GM18870 (cell line): ENCODE measurements around the gene GOLGB1.
"Not testable (repeated sequence)": the region's sequence is repeated elsewhere in the genome, so short reads cannot be mapped to it uniquely, and the experiment has no call there.

Source experiments
- ATAC-seq: cut with Tn5 transposase; IDR thresholded peaks from one replicate; pipeline ENCODE4 v1.9.1; 2021; ENCODE audit warnings: moderate library complexity; ENCODE audit not compliant: unreplicated experiment

Gene GOLGB1

GRCh38 chr3:121696186-121696585 is 53.4 kb downstream of the GOLGB1 start:
- no peak for ATAC-seq

DNA sequence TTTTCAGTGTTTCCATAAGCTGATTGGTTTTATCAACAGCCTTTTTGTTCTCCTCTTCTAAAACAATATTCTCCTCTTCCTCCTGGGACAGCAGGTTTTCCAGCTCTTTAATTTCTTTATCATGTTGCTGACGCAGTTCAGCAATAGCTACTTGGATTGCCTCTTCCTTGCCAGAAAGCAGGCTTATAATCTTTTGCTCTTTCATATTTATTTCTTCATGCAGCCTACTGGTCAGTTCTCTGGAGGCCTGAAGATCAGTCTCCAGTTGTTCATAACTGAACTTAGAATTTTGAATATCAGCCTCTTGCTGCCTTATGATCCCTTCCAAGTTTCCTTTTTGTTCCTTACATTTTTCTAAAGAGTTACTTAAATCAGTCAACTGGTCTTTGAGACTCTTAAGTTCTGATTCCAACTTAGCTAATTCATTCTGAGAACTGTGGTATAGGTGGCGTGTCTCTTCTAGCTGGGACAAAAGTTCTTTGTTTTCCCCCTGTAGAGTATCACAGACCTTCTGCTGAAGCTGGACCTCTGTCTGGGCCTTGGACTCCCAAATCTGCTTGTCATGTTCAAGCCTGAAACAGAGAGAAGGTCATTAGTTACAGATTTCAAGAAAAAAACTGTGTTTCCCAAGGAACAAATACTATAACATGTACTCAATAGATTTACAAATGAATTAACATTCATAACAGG is 57.4 kb downstream of the GOLGB1 start:
- no peak for ATAC-seq

DNA sequence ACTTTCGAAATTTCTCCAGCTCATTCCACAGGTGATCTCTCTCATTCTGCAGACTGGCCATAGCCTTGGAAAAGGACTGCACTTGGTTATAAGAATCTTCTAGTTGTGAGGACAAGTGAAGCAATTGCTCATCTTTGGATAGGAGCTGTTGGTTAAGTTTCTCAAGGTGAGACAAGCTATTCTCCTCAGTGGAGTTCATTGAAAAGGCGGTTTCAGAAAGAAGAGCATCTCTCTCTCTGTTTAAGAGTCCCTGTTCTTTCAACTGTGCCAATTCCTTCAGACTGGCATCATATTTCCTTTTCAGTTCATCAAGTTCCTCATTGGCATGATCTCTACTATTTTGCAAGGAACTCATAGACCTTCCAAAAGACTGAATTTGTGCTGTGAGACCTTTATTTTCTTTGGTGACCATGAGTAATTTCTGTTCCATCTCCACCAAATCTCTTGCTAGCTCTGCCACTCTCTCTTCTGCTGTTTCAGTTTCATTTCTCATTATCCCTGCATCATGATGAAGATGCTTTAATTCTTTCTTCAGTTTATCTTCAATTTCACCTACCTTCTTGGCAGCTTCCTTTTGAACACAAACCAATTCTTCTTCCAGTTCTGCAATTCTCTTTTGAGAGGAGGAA is 58.6 kb downstream of the GOLGB1 start:
- peak; percentile 72 for ATAC-seq

DNA sequence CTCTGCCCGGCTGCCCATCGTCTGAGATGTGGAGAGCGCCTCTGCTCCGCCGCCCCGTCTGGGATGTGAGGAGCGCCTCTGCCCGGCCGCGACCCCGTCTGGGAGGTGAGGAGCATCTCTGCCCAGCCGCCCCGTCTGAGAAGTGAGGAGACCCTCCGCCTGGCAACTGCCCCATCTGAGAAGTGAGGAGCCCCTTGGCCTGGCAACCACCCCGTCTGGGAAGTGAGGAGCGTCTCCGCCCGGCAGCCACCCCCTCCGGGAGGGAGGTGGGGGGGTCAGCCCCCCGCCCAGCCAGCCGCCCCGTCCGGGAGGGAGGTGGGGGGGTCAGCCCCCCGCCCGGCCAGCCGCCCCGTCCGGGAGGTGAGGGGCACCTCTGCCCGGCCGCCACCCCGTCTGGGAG is 60.8 kb downstream of the GOLGB1 start:
- ATAC-seq = not testable (repeated sequence)

DNA sequence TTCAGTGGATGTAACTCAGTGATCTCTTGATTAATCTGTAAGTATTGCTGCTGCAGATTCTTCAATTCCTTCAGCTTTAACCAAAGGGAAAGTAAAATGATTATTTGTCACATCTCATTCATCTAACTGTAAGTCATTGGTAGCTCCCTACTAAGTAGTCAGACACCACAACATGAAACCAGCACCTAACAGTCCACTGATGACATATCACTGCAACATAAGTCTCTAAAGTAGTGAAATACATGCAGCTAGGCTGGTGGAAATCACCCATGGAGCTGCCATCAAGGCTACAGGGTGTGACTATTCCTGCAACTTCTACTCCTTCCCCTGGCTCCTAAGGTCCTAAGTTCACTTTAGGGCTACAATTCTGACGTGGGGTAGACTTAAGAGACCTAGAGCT is 67.7 kb downstream of the GOLGB1 start:
- ATAC-seq = no peak

DNA sequence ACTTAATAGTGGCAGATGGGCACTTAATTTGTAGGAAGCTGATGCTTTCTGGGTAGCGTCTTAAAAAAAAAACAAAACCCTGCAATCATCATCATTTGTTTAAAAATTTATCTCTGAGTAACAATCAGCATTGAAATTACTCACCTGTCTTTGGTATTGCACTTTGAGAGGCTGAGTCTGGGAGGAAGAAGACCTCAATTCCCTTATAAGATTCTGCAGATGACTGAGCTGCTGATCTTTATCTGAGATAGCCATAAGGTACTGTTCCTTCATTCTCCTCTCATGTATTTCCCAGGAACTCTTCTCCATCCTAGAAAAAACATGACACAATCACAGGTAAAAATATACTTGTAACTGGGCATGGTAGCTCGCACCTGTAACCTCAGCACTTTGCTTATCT is 72.4 kb downstream of the GOLGB1 start:
- no peak for ATAC-seq

DNA sequence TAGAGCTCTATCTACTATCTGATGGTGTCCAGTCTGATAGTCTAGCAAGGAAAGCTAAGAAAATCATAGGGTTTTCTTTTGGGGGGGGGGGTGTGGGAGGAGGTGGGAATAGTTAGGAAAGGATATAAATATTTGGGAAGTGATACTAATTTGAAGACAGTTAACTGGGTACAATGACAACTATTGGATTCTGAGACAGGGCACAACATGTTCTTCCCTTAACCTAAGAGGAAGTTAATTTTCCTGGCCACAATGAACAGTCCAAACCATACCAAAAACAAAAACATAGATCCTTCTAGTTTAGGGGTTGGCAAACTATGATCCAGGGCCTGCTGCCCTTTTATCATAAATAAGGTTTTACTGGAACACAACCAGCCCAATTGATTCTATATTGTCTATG is 78.9 kb downstream of the GOLGB1 start:
- no peak for ATAC-seq

GRCh38 chr3:121667333-121667732 is 82.2 kb downstream of the GOLGB1 start:
- ATAC-seq = no peak

DNA sequence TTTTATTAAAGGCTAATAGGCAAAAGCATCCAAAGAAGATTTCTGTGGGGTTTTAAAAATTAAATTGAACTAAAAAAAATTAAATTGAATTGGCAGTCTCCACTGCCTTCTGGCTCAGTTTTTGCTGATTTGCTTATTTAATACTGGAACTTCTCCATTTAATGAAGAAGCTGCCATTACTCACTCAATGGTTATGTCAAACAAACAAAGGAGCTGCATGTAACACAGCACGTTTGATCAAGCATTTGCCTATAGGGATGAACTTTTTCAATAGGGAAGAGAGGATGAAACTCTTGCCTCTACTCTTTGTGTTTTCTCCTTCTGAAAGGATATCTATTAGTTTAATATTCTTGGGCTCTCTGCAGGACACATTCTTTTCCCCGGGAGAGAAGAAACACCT is 84.1 kb downstream of the GOLGB1 start:
- ATAC-seq = no peak

- ATAC-seq = no peak
Observed at GRCh38 chr3:121663171-121663847, 86.2 kb downstream of the GOLGB1 start.

GRCh38 chr3:121662742-121663141 is 86.8 kb downstream of the GOLGB1 start:
- ATAC-seq = no peak

- no peak for ATAC-seq
Observed at GRCh38 chr3:121661376-121661775, 88.2 kb downstream of the GOLGB1 start.

DNA sequence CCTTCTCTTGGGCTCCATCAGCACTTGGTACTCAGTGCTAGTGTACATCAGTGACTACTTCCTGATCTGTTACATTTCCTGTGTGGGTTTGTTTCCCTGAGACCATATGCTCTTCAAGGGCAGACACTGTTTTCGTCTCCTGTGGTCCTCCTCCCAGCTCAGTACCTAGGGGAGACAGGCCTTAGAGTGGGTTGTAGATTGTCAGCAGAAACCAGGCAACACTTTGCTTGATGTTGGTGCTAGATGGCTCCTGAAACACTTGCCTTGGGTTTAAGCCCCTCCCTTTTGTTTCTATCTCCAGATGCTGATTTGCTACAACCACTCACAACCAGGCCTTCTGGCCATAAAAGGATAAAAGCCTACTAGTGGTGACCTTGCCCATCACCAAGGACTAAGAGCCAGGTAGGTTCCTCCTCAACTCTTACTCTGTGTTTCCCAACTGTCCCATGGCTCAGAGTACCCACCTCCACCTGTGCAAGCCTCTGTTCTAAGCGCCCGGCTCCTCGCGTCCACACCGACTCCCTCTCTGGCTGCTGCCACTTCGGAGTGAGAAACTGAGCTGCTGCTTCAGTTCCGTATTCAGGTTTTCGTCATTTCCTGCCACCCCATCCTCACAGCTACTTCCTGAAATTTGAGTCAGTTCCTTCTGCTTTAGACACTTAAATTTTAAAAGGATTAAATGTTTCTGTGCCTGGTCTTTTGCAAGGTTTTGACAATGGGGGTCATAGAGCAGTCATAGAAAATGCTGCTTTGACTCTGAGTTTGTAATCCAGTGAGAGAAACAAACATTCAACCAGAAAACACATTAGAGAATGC is 89.0 kb downstream of the GOLGB1 start, which contains the start of gene HCLS1:
TSS of gene HCLS1 (minus strand) at position 548 of the 816 bp plus-strand sequence. CDS start 2,556 bp downstream, outside the sequence.
- peak; percentile 84 for ATAC-seq

DNA sequence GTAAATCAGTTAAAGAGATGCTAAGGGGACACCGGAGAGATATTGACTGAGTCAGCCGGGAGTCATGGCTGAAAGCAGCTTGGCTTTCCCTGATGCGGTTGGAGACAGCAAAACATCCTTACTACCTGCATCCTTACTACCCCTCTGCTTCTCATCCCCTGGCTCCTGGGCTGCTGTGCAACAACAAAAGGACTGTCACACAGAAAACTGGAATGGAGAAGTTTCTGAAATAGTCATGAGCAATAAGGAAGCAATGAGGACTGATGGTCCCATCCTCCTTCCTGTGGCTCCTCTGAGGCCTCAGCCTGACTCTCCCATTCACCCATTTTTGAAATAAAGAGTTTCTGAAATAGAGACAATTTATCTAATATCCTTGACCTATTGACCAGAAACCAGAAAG is 90.0 kb downstream of the GOLGB1 start:
- no peak for ATAC-seq

GRCh38 chr3:121658716-121659435 is 90.7 kb downstream of the GOLGB1 start:
- no peak for ATAC-seq

GRCh38 chr3:121654493-121655385 is 94.8 kb downstream of the GOLGB1 start:
- ATAC-seq = peak; percentile 84

DNA sequence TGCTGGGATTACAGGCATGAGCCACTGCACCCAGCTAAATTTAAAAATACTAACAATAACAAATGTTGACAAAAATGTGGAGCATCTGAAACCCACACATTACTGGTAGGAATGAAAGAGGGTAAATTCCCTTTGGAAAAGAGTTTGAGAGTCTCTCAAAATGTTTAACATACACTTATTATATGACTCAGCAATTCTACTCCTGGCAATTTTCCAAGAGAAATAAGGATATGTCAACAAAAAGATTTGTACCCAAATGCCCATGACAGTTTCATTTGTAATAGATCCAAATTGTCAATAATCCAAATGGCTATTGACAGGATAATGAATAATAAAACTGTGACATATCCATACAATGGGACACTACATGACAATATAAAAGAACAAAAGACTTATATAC is 97.9 kb downstream of the GOLGB1 start:
- ATAC-seq = no peak

DNA sequence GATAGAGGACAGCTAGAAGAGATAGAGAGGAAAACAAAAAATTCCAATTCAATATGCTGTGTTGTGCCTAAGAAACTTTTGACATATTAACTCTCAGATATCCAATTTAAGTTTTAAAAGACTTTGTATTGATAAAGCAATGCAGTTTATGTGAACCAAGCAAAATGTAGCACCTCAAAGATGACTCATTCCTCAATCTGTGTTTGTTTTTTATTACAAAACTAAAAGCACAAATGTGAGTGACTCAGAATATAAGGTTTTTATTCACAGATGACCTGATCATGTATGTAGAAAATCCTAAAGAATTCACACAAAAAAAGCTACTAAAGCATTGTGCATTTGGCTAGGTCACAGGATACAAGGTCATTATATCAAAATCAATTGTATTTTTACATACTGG is 99.9 kb downstream of the GOLGB1 start:
- no peak for ATAC-seq

- no peak for ATAC-seq
Observed at GRCh38 chr3:121648219-121648958, 101.2 kb downstream of the GOLGB1 start.
